H1 (cell line): ENCODE measurements around the gene MDM1. TPM values are rescaled to one million over a fixed set of nuclear protein-coding genes. Genes with fewer than 3 reads are reported as not detected.

ENCODE experiments used
- CTCF ChIA-PET: fragments of 300-600 bp; sonication (Branson Sonifier 250); formaldehyde crosslinking; loops from one replicate; lab custom pipeline; 2021; ENCODE audit not compliant: partially characterized antibody; lab: Charles Lee
- POLR2A ChIA-PET: fragments of 300-600 bp; sonication (Branson Sonifier 250); formaldehyde crosslinking; loops from one replicate; lab custom pipeline; 2021; ENCODE audit warnings: inconsistent platforms; ENCODE audit not compliant: partially characterized antibody; lab: Charles Lee
- DNase-seq, 2 experiments: peaks; one replicate each; pipeline versions ENCODE4 v3.0.0 to v3.0.0-alpha.2; 2010 to 2022; ENCODE audit warnings: low spot score in 2 of 2, low read depth in 1 of 2, mixed read lengths in 1 of 2
- FAIRE-seq: peaks from 2 replicates; lab custom pipeline; 2011; peaks lifted over from hg19 to GRCh38; lab: Jason Lieb, UNC
- H2AFZ ChIP-seq: 2 replicates; pipeline ENCODE4 v1.8.1; 2012; ENCODE audit warnings: low read length, inconsistent platforms
- H2AK5ac ChIP-seq: 2 replicates; pipeline ENCODE4 v1.6.1; 2013; ENCODE audit warnings: low read depth, low read length
- H2BK120ac ChIP-seq: replicated peaks from 2 replicates; pipeline ENCODE3; 2013; ENCODE audit warnings: low read depth, low read length, inconsistent platforms
- H2BK12ac ChIP-seq: 2 replicates; pipeline ENCODE4 v1.6.1; 2013; ENCODE audit warnings: low read depth, low read length
- H2BK15ac ChIP-seq: 2 replicates; pipeline ENCODE4 v1.6.1; 2013; ENCODE audit warnings: low read length
- H2BK20ac ChIP-seq: 2 replicates; pipeline ENCODE4 v1.6.1; 2013; ENCODE audit warnings: low read length
- H2BK5ac ChIP-seq: 2 replicates; pipeline ENCODE4 v1.6.1; 2013; ENCODE audit warnings: low read depth, low read length
- H3K14ac ChIP-seq: 2 replicates; pipeline ENCODE4 v1.6.1; 2013; ENCODE audit warnings: inconsistent platforms; ENCODE audit not compliant: insufficient read length
- H3K18ac ChIP-seq: 2 replicates; pipeline ENCODE4 v1.6.1; 2013; ENCODE audit warnings: low read length; ENCODE audit errors: extremely low read depth
- H3K23ac ChIP-seq: 2 replicates; pipeline ENCODE4 v1.6.1; 2013; ENCODE audit warnings: inconsistent platforms; ENCODE audit not compliant: insufficient read length
- H3K23me2 ChIP-seq: 2 replicates; pipeline ENCODE4 v1.6.1; 2013; ENCODE audit warnings: low read depth, low read length
- H3K27ac ChIP-seq: 2 replicates; pipeline ENCODE4 v1.6.1; 2011; ENCODE audit warnings: low read depth, low read length, inconsistent platforms
- H3K27me3 ChIP-seq, 4 experiments: replicated peaks in 1 of 4; 1 replicate in 1 of 4; 2 replicates in 3 of 4; pipeline versions ENCODE4 v1.6.1 to v1.8.1; 2011 to 2013; ENCODE audit warnings: low read length in 3 of 4, mild to moderate bottlenecking in 3 of 4, inconsistent platforms in 2 of 4, mixed read lengths in 2 of 4, moderate library complexity in 1 of 4; ENCODE audit not compliant: control insufficient read depth in 3 of 4, insufficient read depth in 3 of 4; ENCODE audit errors: extremely low read depth in 1 of 4
- H3K36me3 ChIP-seq, 4 experiments: 2 replicates each; pipeline versions ENCODE4 v1.6.1 to v1.8.1; 2011 to 2013; ENCODE audit warnings: mild to moderate bottlenecking in 4 of 4, low read length in 3 of 4, moderate library complexity in 2 of 4, control low read depth in 1 of 4, inconsistent platforms in 1 of 4; ENCODE audit not compliant: insufficient read depth in 4 of 4, control insufficient read depth in 2 of 4
- H3K4ac ChIP-seq: replicated peaks from 2 replicates; pipeline ENCODE3; 2013; ENCODE audit warnings: low read length, low read depth, mixed read lengths, inconsistent platforms; ENCODE audit not compliant: insufficient read length
- H3K4me1 ChIP-seq, 4 experiments: replicated peaks in 1 of 4; 1 replicate in 1 of 4; 2 replicates in 3 of 4; pipeline versions ENCODE4 v1.6.1 to v1.8.1; 2011 to 2013; ENCODE audit warnings: low read length in 3 of 4, inconsistent platforms in 2 of 4, mixed read lengths in 1 of 4; ENCODE audit not compliant: insufficient read depth in 4 of 4, control insufficient read depth in 3 of 4
- H3K4me2 ChIP-seq, 2 experiments: 2 replicates each; pipeline versions ENCODE4 v1.6.1 to v1.8.1; 2011 to 2013; ENCODE audit warnings: low read depth in 2 of 2, low read length in 2 of 2, control low read depth in 1 of 2, inconsistent platforms in 1 of 2, mild to moderate bottlenecking in 1 of 2; ENCODE audit not compliant: insufficient read depth in 1 of 2
- H3K4me3 ChIP-seq, 4 experiments: fragments of 200-600, 300-600 bp in 1 of 4; sonication (generic), shearing (Covaris generic), sonication (Bioruptor Twin) in 1 of 4; 2 replicates each; pipeline versions ENCODE4 v1.5.1 to v1.8.1; 2011 to 2016; ENCODE audit warnings: low read length in 4 of 4, low read depth in 3 of 4, control low read depth in 2 of 4, inconsistent platforms in 2 of 4, mild to moderate bottlenecking in 2 of 4, mixed read lengths in 1 of 4, moderate library complexity in 1 of 4; ENCODE audit not compliant: insufficient read depth in 2 of 4; ENCODE audit errors: extremely low read depth in 1 of 4
- H3K56ac ChIP-seq: replicated peaks from 2 replicates; pipeline ENCODE3; 2013; ENCODE audit warnings: low read depth, mild to moderate bottlenecking, mixed read lengths, low read length, inconsistent platforms; ENCODE audit not compliant: insufficient read length
- H3K79me1 ChIP-seq: 2 replicates; pipeline ENCODE4 v1.6.1; 2013; ENCODE audit warnings: low read depth, low read length, control low read depth
- H3K79me2 ChIP-seq, 2 experiments: 2 replicates each; pipeline versions ENCODE4 v1.6.1 to v1.8.1; 2012 to 2013; ENCODE audit warnings: low read length in 2 of 2, mild to moderate bottlenecking in 2 of 2, inconsistent platforms in 1 of 2; ENCODE audit not compliant: insufficient read depth in 2 of 2, control insufficient read depth in 1 of 2
- H3K9ac ChIP-seq, 4 experiments: replicated peaks in 1 of 4; 1 replicate in 1 of 4; 2 replicates in 3 of 4; pipeline versions ENCODE4 v1.6.1 to v1.8.1; 2011 to 2013; ENCODE audit warnings: low read depth in 3 of 4, low read length in 3 of 4, control low read depth in 2 of 4, mild to moderate bottlenecking in 2 of 4, moderate library complexity in 2 of 4, inconsistent platforms in 1 of 4; ENCODE audit errors: extremely low read depth in 1 of 4
- H3K9me3 ChIP-seq, 2 experiments: 2 replicates each; pipeline versions ENCODE4 v1.6.1 to v1.8.1; 2012 to 2013; ENCODE audit warnings: mild to moderate bottlenecking in 2 of 2, moderate library complexity in 2 of 2, control low read depth in 1 of 2, inconsistent platforms in 1 of 2, low read depth in 1 of 2, low read length in 1 of 2, mixed read lengths in 1 of 2; ENCODE audit not compliant: insufficient read depth in 2 of 2
- H4K20me1 ChIP-seq, 2 experiments: replicated peaks in 1 of 2; 2 replicates each; pipeline versions ENCODE3 to v1.8.1; 2011 to 2013; ENCODE audit warnings: inconsistent platforms in 2 of 2, low read length in 2 of 2, mild to moderate bottlenecking in 1 of 2; ENCODE audit not compliant: insufficient read depth in 2 of 2, control insufficient read depth in 1 of 2
- H4K5ac ChIP-seq: 2 replicates; pipeline ENCODE4 v1.6.1; 2013; ENCODE audit warnings: low read length, low read depth, mixed read lengths, inconsistent platforms; ENCODE audit not compliant: insufficient read length
- H4K8ac ChIP-seq: 2 replicates; pipeline ENCODE4 v1.8.0; 2013; ENCODE audit warnings: mild to moderate bottlenecking, moderate library complexity, low read length, inconsistent platforms; ENCODE audit not compliant: insufficient read depth; ENCODE audit errors: extremely low read depth
- H4K91ac ChIP-seq: replicated peaks from 2 replicates; pipeline ENCODE3; 2013; ENCODE audit warnings: low read length, mixed read lengths, inconsistent platforms; ENCODE audit not compliant: insufficient read length
- CBX5 ChIP-seq: fragments of 300-800, 300-1000 bp; sonication (generic); IDR thresholded peaks from 2 replicates; pipeline ENCODE4 v1.7.1; 2016; ENCODE audit warnings: antibody characterized with exemption, low read length, low read depth
- CEBPB ChIP-seq: IDR thresholded peaks from 2 replicates; pipeline ENCODE4 v1.6.1; 2012; ENCODE audit warnings: low read depth, low read length
- WGBS, 2 experiments: shearing (Covaris generic) in 1 of 2; methylation state at CpG; one replicate each; pipeline versions ENCODE4 v1.1.6 to v1.1.7; 2013 to 2015; ENCODE audit warnings: low lambda C conversion rate in 2 of 2, mixed read lengths in 2 of 2, inconsistent platforms in 1 of 2, low coverage in 1 of 2, missing lambda C conversion rate in 1 of 2; ENCODE audit not compliant: insufficient replicate concordance in 2 of 2, insufficient coverage in 1 of 2, insufficient read length in 1 of 2; ENCODE audit errors: extremely low coverage in 1 of 2, missing lambda C conversion rate in 1 of 2; 5-methylcytosine and 5-hydroxymethylcytosine counted together
- polyA plus RNA-seq, 7 experiments: library from polyadenylated mRNA; depleted of rRNA in 3 of 7; stranded (reverse) in 5 of 7; unstranded in 2 of 7; fragments of >200 nt in 5 of 7; fragments of 200-250 nt in 2 of 7; gene quantifications; 1 replicate in 5 of 7; 2 replicates in 1 of 7; 4 replicates in 1 of 7; pipeline versions ENCODE4 v1.2.1 to v1.2.3, GENCODE V29; 2011 to 2013; ENCODE audit warnings: missing spikeins in 2 of 7, mixed read lengths in 2 of 7
- total RNA-seq: library from RNA; stranded (reverse); fragmentation: NEBNext Ultra II Directional; extraction: Animal tissue kit (Norgen Biotek cat#: 25700); gene quantifications from 2 replicates; pipeline ENCODE4 v1.2.1, GENCODE V29; 2021

The MDM1 gene
- total and polyA plus RNA-seq, 2 of the 8 experiments (the other 6 are each of a cell fraction or from before 2014, with no cell fraction given): 3.1 to 10.7 TPM

- Histone ChIP-seq H4K8ac (no peak overlapping the region), H2AK5ac (no peak overlapping the region), H3K23ac (no peak overlapping the region), H3K23me2 (no peaks in the 10 kb centered on the region), H2BK15ac (no peak overlapping the region), H3K4me2 (no peak overlapping the region), H3K56ac (no peak overlapping the region), H4K5ac (no peak overlapping the region), H3K4me3 (no peak overlapping the region), H3K4ac (no peak overlapping the region), H3K79me2 (no peaks in the 10 kb centered on the region), H3K9me3 (no peaks in the 10 kb centered on the region), H3K14ac (no peak overlapping the region), H3K4me1 (no peaks in the 10 kb centered on the region), H2BK5ac (no peak overlapping the region), H3K9ac (no peak overlapping the region), H2BK20ac (no peak overlapping the region), H3K18ac (no peak overlapping the region), H3K36me3 (no peaks in the 10 kb centered on the region), H3K27ac (no peak overlapping the region), H4K20me1 (no peaks in the 10 kb centered on the region), H3K79me1 (no peaks in the 10 kb centered on the region), H2AFZ (no peak overlapping the region), H3K27me3 (no peaks in the 10 kb centered on the region), H2BK12ac (no peak overlapping the region), H2BK120ac (no peak overlapping the region), H4K91ac (no peak overlapping the region)
- ChIA-PET CTCF (no interaction called here), POLR2A (no interaction called here)
- FAIRE-seq (no peak), DNase-seq (no peak)
- 87% methylated on average over 6 of the region's 6 CpGs; no CpG with 5 or more reads in 1 of the 2 experiments for WGBS, 2 experiments
- TF ChIP-seq CEBPB: no peak
- TF ChIP-seq CBX5: no peak
Measured at GRCh38 chr12:68267892-68268396, 64.2 kb downstream of the MDM1 start.
